ENCODE results near the gene DPP10.

DPP10 gene

DNA sequence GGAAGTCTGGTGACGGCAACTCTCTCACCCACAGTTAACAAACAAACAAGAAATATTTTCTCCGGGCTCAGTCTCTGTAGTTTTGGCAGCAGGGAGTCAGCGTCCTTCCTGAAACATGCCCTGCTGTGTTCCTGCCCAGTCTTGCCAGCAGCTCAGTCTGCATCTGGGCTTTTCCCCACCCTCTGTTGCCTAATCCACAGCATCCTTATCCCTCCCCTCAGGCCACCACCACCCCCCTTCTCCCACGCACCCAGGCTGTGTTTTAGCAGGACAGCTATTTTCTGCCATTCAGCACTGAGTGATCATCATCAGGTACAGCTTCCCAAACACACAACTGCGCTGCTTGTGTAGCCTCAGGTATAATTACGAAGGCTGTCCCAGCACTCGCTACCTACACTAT is 168.2 kb downstream of the DPP10 start:
- no peak for FAIRE-seq

- FAIRE-seq, result no peak
Measured at GRCh38 chr2:114614592-114614991, 172.2 kb downstream of the DPP10 start.

DNA sequence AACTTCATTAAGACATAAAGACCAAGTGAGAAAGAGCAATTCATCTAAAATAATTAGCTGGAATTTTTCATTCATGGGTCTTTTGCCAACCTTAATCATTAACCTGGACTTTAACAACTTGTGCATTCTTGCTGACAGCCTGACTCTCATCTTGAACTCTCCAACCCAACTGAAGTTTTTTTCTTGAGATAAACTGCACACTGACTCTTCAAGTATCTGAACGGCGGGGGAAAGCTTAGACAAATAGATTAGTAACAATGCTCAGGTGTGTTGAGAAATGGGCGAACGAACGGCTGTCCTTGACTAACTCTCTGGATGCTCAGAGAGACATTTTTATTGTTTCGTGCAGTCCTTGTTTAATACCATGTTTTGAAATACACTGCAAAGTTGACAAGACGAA is 186.0 kb downstream of the DPP10 start:
- FAIRE-seq, result no peak

GRCh38 chr2:114631146-114631545 is 188.7 kb downstream of the DPP10 start:
- FAIRE-seq, result no peak

DNA sequence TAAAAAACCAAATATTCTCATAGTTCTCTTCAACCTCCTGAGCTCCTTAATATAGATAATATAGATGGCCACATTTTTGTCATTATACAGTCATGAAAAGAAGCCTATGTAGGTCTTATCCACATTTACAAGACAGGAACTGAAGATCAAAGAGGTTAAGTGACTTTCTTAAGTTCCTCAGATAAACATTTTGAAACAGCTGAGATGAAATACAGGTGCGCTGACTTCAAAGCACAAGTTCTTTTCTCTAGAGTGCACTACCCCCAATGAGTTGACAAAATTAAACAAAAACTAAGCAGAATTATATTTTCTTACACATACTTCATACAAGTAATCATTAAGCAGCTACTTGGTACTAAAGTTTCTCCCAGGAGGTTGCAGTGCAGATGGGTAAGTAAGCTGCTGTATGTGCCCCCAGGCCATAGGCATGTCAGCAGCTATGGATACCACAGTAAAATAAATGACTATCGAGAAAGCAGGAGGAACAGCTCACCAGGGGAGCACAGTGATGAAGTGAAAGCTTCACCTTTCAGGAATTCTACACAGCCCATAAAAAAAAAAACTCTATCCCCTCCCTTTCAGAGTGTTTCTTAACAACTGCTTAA is 199.8 kb downstream of the DPP10 start:
- FAIRE-seq, result no peak

DNA sequence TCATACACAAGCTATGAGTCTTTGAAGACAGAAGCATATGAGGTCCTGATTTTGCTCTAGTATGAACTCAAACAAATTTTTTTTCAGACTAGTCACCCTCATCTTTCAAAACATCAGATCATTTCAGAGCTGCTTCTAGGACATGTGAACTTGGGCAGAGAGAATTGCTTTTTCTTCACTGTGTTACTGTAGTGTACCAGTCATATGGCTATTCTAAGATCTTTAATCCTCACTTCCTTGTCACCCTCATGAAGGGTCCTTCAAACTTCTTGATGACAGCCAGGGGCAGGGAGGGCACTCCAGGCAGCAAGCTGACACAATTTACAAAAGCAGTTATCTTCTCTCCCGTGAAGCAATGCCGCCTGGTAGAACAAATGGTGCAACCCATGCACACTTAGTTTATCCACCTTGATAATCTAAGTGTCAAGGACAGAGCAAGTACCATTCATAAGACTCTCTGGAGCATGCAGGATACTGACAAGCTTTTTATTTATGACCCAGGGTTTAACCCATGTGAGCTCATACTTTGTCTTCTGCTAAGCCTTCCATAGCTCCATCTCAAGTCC is 200.6 kb downstream of the DPP10 start:
- FAIRE-seq, result no peak

GRCh38 chr2:114651933-114652332 is 209.5 kb downstream of the DPP10 start:
- no peak for FAIRE-seq

GRCh38 chr2:114659880-114660279 is 217.4 kb downstream of the DPP10 start:
- no peak for FAIRE-seq

GRCh38 chr2:114661971-114662939 is 219.8 kb downstream of the DPP10 start:
- FAIRE-seq, result no peak

- no peak for FAIRE-seq
Measured at GRCh38 chr2:114668415-114668814, 226.0 kb downstream of the DPP10 start.

GRCh38 chr2:114683251-114683650 is 240.8 kb downstream of the DPP10 start:
- no peak for FAIRE-seq

GRCh38 chr2:114684403-114684802 is 242.0 kb downstream of the DPP10 start:
- no peak for FAIRE-seq

DNA sequence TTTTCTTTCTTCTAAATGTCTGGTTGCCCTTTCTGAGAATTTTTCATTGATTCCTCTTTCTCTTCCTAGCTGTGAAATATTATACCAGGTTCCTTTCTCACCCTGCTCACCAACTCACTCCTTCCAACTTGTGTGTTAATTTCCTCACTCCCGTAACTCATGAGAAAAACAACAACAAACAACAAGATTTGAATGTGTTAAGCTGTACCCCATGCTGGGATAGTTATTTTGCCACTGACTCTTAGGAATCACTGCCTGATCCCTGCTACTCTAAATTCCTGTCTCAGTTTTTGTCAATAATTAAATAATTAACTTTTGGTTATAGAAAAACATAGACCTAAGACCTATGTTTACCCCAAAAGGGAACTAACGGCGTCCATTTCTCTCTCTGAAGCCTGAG is 242.7 kb downstream of the DPP10 start:
- no peak for FAIRE-seq

GRCh38 chr2:114688241-114688640 is 245.8 kb downstream of the DPP10 start:
- no peak for FAIRE-seq

DNA sequence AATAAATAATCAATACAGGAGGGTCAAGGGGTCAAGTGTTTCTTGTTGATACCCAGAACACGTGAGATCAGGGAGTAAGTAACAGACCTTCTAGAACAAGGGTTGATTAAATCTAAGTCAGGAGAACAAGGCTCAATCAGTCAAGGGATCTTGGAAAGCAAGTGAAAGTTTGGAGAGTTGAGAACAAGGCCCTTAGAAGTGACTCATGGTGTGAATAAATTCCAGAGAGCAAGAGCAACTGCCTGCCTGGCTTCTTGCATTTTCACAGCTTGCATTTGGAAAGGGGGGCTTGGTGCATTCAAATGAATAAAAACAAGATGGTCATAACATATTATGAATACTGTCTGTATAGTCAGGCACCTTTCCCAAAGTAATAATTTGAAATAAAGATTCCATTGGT is 256.1 kb downstream of the DPP10 start:
- FAIRE-seq, result no peak

GRCh38 chr2:114699423-114699944 is 257.0 kb downstream of the DPP10 start:
- FAIRE-seq, result no peak

GRCh38 chr2:114700440-114700839 is 258.0 kb downstream of the DPP10 start:
- no peak for FAIRE-seq

DNA sequence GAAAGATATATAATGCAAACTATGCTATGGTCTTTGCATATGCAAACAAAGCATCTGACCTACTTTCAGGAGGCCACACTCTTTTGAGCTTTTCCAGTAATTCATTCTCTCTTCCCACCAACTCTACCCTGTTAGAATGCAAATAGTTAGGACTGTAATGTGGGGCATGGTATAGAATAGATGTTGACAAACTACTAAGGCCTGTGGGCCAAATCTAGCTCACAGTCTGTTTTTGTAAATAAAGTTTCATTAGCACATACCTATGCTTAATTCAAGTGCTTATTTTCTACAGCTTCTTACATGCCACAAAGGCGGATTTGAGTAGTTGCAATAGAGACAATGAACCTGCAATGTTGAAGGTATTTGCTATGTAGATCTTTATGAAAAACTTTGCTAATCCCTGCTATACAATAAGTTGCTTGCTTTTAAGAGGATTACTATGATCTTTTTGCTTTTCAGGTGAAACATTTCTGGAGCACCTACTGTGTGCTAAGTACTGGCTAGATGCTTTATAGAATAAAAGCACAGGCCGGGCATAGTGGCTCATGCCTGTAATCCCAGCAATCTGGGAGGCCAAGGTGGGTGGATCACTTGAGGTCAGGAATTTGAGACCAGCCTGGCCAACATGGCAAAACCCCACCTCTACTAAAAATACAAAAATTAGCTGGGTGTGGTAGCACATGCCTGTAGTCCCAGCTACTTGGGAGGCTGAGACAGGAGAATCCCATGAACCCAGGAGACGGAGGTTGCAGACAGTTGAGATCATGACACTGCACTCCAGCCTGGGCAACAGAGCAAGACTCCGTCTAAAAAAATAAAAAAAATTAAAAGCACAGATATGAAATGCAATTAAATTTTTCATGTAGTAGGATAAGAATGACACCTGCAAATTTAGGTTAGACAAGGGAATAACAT is 267.8 kb downstream of the DPP10 start:
- no peak for FAIRE-seq

GRCh38 chr2:114714313-114714712 is 271.9 kb downstream of the DPP10 start:
- FAIRE-seq, result no peak

- no peak for FAIRE-seq
Measured at GRCh38 chr2:114717049-114717448, 274.6 kb downstream of the DPP10 start.

- FAIRE-seq, result no peak
Measured at GRCh38 chr2:114724454-114724853, 282.0 kb downstream of the DPP10 start.

DNA sequence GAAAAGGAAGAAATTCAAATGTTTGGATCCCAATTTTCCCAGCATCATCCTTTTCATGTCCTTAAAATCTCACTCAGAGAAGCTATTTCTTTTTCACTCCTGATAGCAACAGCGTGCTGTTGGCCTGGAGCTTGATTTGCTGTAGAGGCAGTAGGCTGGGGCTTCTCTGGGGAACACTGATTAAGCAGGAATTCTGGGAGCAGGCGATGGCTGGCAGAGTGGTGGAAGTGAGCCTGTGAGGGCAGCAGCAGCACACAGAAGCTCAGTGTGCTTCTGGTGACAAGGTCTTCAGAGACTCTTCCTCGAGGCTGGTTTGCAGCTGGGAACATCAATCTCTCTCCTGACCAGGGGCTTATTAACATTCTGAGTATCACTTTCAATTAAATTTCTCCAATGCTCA is 284.6 kb downstream of the DPP10 start:
- no peak for FAIRE-seq

- FAIRE-seq, result no peak
Measured at GRCh38 chr2:114728372-114728771, 285.9 kb downstream of the DPP10 start.

Measured in islet of Langerhans (tissue), 1 donor.